GM23248 (cell line): ENCODE data around the gene EXOSC2. TPM values are rescaled to one million over a fixed set of nuclear protein-coding genes. Genes with fewer than 3 reads are reported as not detected.

Source experiments
- DNase-seq: peaks from one replicate; pipeline ENCODE4 v3.0.0-alpha.2; 2015
- H2AFZ ChIP-seq: fragments of 200-600 bp; sonication (generic); 2 replicates; pipeline ENCODE4 v1.6.1; 2016; ENCODE audit warnings: antibody characterized with exemption
- H3F3A ChIP-seq: fragments of 200-600 bp; sonication (generic); 2 replicates; pipeline ENCODE4 v1.6.1; 2016; ENCODE audit warnings: mild to moderate bottlenecking, antibody characterized with exemption, mixed run types; ENCODE audit not compliant: insufficient read depth
- H3K27ac ChIP-seq: fragments of 200-600 bp; sonication (generic); 2 replicates; pipeline ENCODE4 v1.5.1; 2016; ENCODE audit warnings: mild to moderate bottlenecking
- H3K27me3 ChIP-seq: fragments of 200-600 bp; sonication (generic); replicated peaks from 2 replicates; pipeline ENCODE4 v1.6.1; 2016; ENCODE audit warnings: mild to moderate bottlenecking; ENCODE audit not compliant: insufficient read depth
- H3K36me3 ChIP-seq: fragments of 200-600 bp; sonication (generic); 2 replicates; pipeline ENCODE4 v1.6.1; 2016; ENCODE audit warnings: low read depth, mild to moderate bottlenecking
- H3K4me1 ChIP-seq: fragments of 200-600 bp; sonication (generic); 2 replicates; pipeline ENCODE4 v1.6.1; 2016; ENCODE audit warnings: mild to moderate bottlenecking; ENCODE audit not compliant: insufficient read depth
- H3K4me2 ChIP-seq: fragments of 200-600 bp; sonication (generic); one replicate; pipeline ENCODE4 v1.6.1; 2016; ENCODE audit warnings: mild to moderate bottlenecking; ENCODE audit not compliant: unreplicated experiment
- H3K4me3 ChIP-seq: fragments of 200-600 bp; sonication (generic); 2 replicates; pipeline ENCODE4 v1.5.1; 2016; ENCODE audit warnings: mild to moderate bottlenecking
- H3K79me2 ChIP-seq: fragments of 200-600 bp; sonication (generic); 2 replicates; pipeline ENCODE4 v1.6.1; 2016; ENCODE audit warnings: mild to moderate bottlenecking; ENCODE audit not compliant: insufficient read depth
- H3K9ac ChIP-seq: fragments of 200-600 bp; sonication (generic); 2 replicates; pipeline ENCODE4 v1.6.1; 2016; ENCODE audit warnings: mild to moderate bottlenecking
- H3K9me2 ChIP-seq: fragments of 200-600 bp; sonication (generic); 2 replicates; pipeline ENCODE4 v1.6.1; 2016; ENCODE audit warnings: mixed run types, mild to moderate bottlenecking, moderate library complexity; ENCODE audit not compliant: insufficient read depth
- H3K9me3 ChIP-seq: fragments of 200-600 bp; sonication (generic); one replicate; pipeline ENCODE4 v1.6.1; 2017; ENCODE audit warnings: low read depth
- H4K20me1 ChIP-seq: fragments of 200-600 bp; sonication (generic); 2 replicates; pipeline ENCODE4 v1.6.0; 2016; ENCODE audit not compliant: insufficient read depth
- EZH2 ChIP-seq: fragments of 200-600 bp; sonication (generic); IDR thresholded peaks from 2 replicates; pipeline ENCODE4 v1.6.1; 2018; ENCODE audit warnings: antibody characterized with exemption, mild to moderate bottlenecking; ENCODE audit not compliant: insufficient read depth, poor library complexity, severe bottlenecking
- EZH2phosphoT487 ChIP-seq: fragments of 200-600 bp; sonication (generic); IDR thresholded peaks from 2 replicates; pipeline ENCODE4 v1.6.1; 2018; ENCODE audit warnings: antibody characterized with exemption, moderate library complexity, mild to moderate bottlenecking, low read depth; ENCODE audit not compliant: insufficient read depth
- WGBS, 2 experiments: methylation state at CpG; one replicate each; pipeline ENCODE4 v1.1.6; 2015 to 2017; ENCODE audit warnings: low lambda C conversion rate in 2 of 2, low coverage in 1 of 2; ENCODE audit errors: missing lambda C conversion rate in 2 of 2; 5-methylcytosine and 5-hydroxymethylcytosine counted together
- in situ Hi-C: fragments of 300-500 bp; cut with MboI; formaldehyde crosslinking; loops from 2 replicates; pipeline ENCODE4 v1.15.0; 2020
- polyA plus RNA-seq: library from polyadenylated mRNA; unstranded; fragments of >200 nt; fragmentation: Nextera tagmentation; extraction: Ambion mirVana; gene quantifications from 2 replicates; pipeline ENCODE4 v1.2.1, GENCODE V29; 2016
- total RNA-seq: library from RNA; depleted of rRNA; stranded (reverse); fragments of >200 nt; shearing (Covaris generic); gene quantifications from 2 replicates; pipeline ENCODE4 v1.2.3, GENCODE V29; 2014

The EXOSC2 gene
- total and polyA plus RNA-seq, 2 experiments from 2014 or later: 17.2 to 21.6 TPM

- TF ChIP-seq EZH2: no peak
- TF ChIP-seq EZH2phosphoT487: no peak
- Histone ChIP-seq H3K9me3 (no peaks in the 10 kb centered on the region), H3K4me2 (no peak overlapping the region), H3K4me1 (no peaks in the 10 kb centered on the region), H3K4me3 (no peak overlapping the region), H3K27ac (no peak overlapping the region), H3F3A (no peaks in the 10 kb centered on the region), H3K9me2 (no peaks in the 10 kb centered on the region), H3K79me2 (no peaks in the 10 kb centered on the region), H3K36me3 (no peaks in the 10 kb centered on the region), H3K9ac (no peak overlapping the region), H2AFZ (no peak overlapping the region), H4K20me1 (no peaks in the 10 kb centered on the region), H3K27me3 (peaks cover 26% of the 10 kb centered on the region)
- no peak for DNase-seq
- in situ Hi-C loops: no loop called here
- WGBS, 2 experiments: 91 to 95% methylated on average over 4 of the region's 4 CpGs
Observed at GRCh38 chr9:130669965-130670364, 23.6 kb upstream of the EXOSC2 start.

- no peak overlapping the region for H2AFZ ChIP-seq
- no peaks in the 10 kb centered on the region for H3K9me3 ChIP-seq
- H3K4me3 ChIP-seq: no peak overlapping the region
- TF ChIP-seq EZH2: no peak
- no peaks in the 10 kb centered on the region for H3K4me1 ChIP-seq
- no peak overlapping the region for H3K27ac ChIP-seq
- H3K36me3 ChIP-seq: no peaks in the 10 kb centered on the region
- no peaks in the 10 kb centered on the region for H3K79me2 ChIP-seq
- WGBS, 2 experiments: 90 to 93% methylated on average over 6 of the region's 6 CpGs
- H3K27me3 ChIP-seq: peaks cover 21% of the 10 kb centered on the region
- no peaks in the 10 kb centered on the region for H3F3A ChIP-seq
- no peak overlapping the region for H3K4me2 ChIP-seq
- DNase-seq: no peak
- H3K9ac ChIP-seq: no peak overlapping the region
- H3K9me2 ChIP-seq: no peaks in the 10 kb centered on the region
- H4K20me1 ChIP-seq: no peaks in the 10 kb centered on the region
- in situ Hi-C loops: no loop called here
Observed at GRCh38 chr9:130670644-130671043, 22.9 kb upstream of the EXOSC2 start.

DNA sequence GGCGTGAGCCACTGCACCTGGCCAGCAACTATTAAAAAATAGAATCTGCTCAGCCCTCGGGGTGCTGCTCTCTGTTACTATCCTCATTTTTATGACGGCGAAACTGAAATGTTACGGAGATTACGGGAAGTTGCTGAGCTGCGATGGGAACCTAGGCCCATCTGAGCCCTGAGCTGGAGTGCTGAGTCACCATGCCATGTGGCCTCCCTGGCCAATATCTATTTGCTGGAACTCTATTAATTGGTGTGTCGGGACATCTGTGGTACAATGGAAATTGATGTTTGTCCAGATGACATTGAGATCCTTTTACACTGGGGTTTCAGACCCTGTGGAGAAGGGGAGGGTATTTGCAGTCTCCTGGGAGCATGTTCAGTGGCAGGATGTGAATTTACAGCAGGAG lies 21.1 kb upstream of the EXOSC2 start:
- Histone ChIP-seq H3K36me3 (no peaks in the 10 kb centered on the region), H3K79me2 (no peaks in the 10 kb centered on the region), H2AFZ (no peak overlapping the region), H3F3A (no peaks in the 10 kb centered on the region), H3K9me3 (no peaks in the 10 kb centered on the region), H3K27me3 (0 out of 2 replicates have a peak, but pooled peaks cover 3% of the 10 kb centered on the region), H3K9me2 (no peaks in the 10 kb centered on the region), H4K20me1 (no peaks in the 10 kb centered on the region), H3K9ac (no peak overlapping the region), H3K4me2 (no peak overlapping the region), H3K4me1 (no peaks in the 10 kb centered on the region), H3K27ac (no peak overlapping the region), H3K4me3 (no peak overlapping the region)
- in situ Hi-C loops: no loop called here
- WGBS, 2 experiments: 86 to 88% methylated on average over 8 of the region's 8 CpGs
- TF ChIP-seq EZH2: no peak
- no peak for TF ChIP-seq EZH2phosphoT487
- no peak for DNase-seq

DNA sequence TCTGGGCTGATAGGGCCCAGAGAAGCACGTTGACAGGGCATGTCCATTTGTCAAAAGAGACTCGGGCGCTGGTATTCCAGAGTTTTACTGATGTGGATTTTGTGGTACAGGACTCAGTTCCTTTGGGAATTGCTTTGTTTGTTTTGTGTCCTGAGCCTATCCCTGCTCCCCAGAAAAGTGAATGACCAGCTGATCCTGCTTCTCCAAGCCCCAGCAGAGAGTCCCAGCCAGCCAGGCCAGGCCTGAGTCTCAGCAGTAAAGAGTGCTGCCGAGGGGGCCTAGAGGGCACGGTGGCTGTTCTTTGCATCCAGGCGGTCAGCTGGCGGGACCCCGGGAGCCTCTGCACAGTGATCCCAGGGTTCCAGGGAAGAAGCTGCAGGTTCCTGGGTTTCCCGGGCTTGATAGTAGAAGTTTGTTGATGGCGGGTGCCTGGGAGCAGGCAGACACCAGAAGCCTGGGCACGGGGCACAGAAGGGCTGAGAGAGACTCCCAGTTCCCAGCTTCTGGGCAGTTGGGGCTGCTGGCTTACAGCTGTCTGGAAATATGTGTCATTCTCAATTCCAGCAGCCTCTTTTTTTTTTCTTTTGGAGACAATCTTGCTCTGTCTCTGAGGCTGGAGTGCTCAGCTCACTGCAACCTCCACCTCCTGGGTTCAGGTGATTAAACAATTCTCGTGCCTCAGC lies 20.5 kb upstream of the EXOSC2 start:
- H3K4me2 ChIP-seq: no peak overlapping the region
- H3K27me3 ChIP-seq: no peaks in the 10 kb centered on the region
- no peak overlapping the region for H2AFZ ChIP-seq
- TF ChIP-seq EZH2 (no peak), EZH2phosphoT487 (no peak)
- in situ Hi-C loops: no loop called here
- H3K4me1 ChIP-seq: no peaks in the 10 kb centered on the region
- no peaks in the 10 kb centered on the region for H3K9me3 ChIP-seq
- H3F3A ChIP-seq: no peaks in the 10 kb centered on the region
- H3K9ac ChIP-seq: no peak overlapping the region
- 83 to 84% methylated on average over 12 of the region's 12 CpGs for WGBS, 2 experiments
- no peaks in the 10 kb centered on the region for H3K79me2 ChIP-seq
- H3K27ac ChIP-seq: no peak overlapping the region
- no peaks in the 10 kb centered on the region for H3K36me3 ChIP-seq
- no peak for DNase-seq
- no peaks in the 10 kb centered on the region for H4K20me1 ChIP-seq
- H3K9me2 ChIP-seq: no peaks in the 10 kb centered on the region
- no peak overlapping the region for H3K4me3 ChIP-seq

DNA sequence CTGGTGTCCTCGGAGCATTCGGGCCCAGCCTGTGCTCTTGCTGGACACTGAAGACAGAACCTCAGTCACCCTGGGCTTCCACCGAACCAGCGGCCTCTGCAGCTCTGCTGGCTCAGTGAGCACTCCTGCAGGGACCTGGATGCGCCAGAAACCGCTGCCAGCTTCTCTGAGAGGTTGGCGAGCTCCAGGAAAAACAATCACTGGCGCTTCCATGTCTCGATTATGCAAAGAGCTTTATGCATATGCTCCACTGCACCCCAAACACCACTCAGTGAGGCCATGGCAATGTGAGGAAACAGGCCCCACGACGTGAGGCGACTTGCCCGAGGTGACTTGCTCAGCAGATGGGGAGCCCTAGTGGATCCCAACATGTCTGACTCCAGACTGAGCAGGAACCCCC lies 18.2 kb upstream of the EXOSC2 start:
- Histone ChIP-seq H3K9me2 (no peaks in the 10 kb centered on the region), H3F3A (no peaks in the 10 kb centered on the region), H3K9me3 (no peaks in the 10 kb centered on the region), H3K27ac (no peak overlapping the region), H3K4me3 (no peak overlapping the region), H3K79me2 (no peaks in the 10 kb centered on the region), H4K20me1 (no peaks in the 10 kb centered on the region), H3K9ac (no peak overlapping the region), H3K4me2 (no peak overlapping the region), H2AFZ (no peak overlapping the region), H3K4me1 (no peaks in the 10 kb centered on the region), H3K27me3 (no peaks in the 10 kb centered on the region), H3K36me3 (no peaks in the 10 kb centered on the region)
- DNase-seq: no peak
- in situ Hi-C loops: loop anchor here (25.0 kb wide), 1 partner anchor 563 kb away; no protein-coding TSS in a partner anchor
- TF ChIP-seq EZH2: no peak
- TF ChIP-seq EZH2phosphoT487: no peak
- 83 to 89% methylated on average over 13 of the region's 13 CpGs for WGBS, 2 experiments
